ENCODE results near the gene HIVEP3. TPM values are rescaled to one million over a fixed set of nuclear protein-coding genes. Genes with fewer than 3 reads are reported as not detected.

The HIVEP3 gene
- total RNA-seq, 4 donors from 2014 or later: 4.6 to 8.3 (median 6.5) TPM

- Histone ChIP-seq H3K9me3 (no peaks in the 10 kb centered on the region), H3K27me3 (no peaks in the 10 kb centered on the region), H3K36me3 (no peaks in the 10 kb centered on the region), H3K4me1 (peaks cover 0 to 18% (median 3%) of the 10 kb centered on the region in 4 donors), H3K4me3 (no peak overlapping the region), H3K27ac (peak overlapping the region in 1 of 4 donors; percentile 17)
- TF ChIP-seq CTCF (IDR thresholded peaks at IDR 0.05) (no peak), POLR2A (IDR thresholded peaks at IDR 0.05) (no peak)
- no peak for DNase-seq
Observed at GRCh38 chr1:41767534-41768525, 150.9 kb downstream of the HIVEP3 start.

DNA sequence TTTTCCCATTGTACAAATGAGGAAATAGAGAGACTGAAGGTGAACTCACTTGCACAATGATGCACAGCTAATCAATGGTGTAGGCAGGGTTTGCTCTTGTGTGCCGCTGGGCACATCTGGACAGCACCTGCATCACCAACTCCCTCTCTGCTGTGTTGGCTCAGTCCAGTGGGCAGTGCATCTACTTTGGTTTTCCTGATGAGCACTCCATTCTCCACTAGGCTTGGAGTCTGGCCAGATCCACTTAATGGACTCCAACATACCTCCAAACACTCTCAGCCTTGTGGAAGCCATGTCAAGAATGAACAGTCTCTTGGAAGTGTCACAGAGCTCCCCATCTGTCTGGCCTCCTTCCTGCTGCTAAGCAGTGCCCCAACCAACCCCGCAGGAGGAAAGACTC lies 152.2 kb downstream of the HIVEP3 start:
- Histone ChIP-seq H3K4me1 (peaks cover 0 to 18% (median 3%) of the 10 kb centered on the region in 4 donors), H3K27ac (no peak overlapping the region), H3K9me3 (peaks cover 0 to 4% (median 0%) of the 10 kb centered on the region in 4 donors), H3K27me3 (no peaks in the 10 kb centered on the region), H3K4me3 (no peak overlapping the region), H3K36me3 (no peaks in the 10 kb centered on the region)
- no peak for TF ChIP-seq POLR2A (IDR thresholded peaks at IDR 0.05)
- DNase-seq: no peak

DNA sequence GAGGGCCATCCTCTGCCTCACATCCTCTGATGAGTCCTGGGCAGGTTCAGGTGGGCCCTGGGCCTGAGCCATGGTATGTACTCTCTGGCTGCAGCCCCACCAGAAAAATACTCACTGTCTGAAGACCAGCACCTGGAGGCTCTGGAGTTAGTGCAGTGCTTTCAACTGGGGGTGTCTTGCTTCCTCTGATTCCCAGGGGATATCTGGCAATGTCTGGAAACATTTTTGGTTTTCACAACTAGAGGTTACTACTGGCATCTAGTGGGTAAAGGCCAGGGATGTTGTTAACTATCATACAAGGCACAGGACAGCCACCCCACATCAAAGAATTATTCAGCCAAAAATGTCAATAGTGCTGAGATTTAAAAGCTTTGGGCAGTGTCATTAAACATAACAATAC lies 152.7 kb downstream of the HIVEP3 start:
- Histone ChIP-seq H3K27me3 (no peaks in the 10 kb centered on the region), H3K9me3 (peaks cover 0 to 4% (median 0%) of the 10 kb centered on the region in 4 donors), H3K4me1 (peaks cover 0 to 18% (median 3%) of the 10 kb centered on the region in 4 donors), H3K4me3 (no peak overlapping the region), H3K27ac (no peak overlapping the region), H3K36me3 (no peaks in the 10 kb centered on the region)
- TF ChIP-seq POLR2A (IDR thresholded peaks at IDR 0.05) (no peak), CTCF (IDR thresholded peaks at IDR 0.05) (no peak)
- no peak for DNase-seq

DNA sequence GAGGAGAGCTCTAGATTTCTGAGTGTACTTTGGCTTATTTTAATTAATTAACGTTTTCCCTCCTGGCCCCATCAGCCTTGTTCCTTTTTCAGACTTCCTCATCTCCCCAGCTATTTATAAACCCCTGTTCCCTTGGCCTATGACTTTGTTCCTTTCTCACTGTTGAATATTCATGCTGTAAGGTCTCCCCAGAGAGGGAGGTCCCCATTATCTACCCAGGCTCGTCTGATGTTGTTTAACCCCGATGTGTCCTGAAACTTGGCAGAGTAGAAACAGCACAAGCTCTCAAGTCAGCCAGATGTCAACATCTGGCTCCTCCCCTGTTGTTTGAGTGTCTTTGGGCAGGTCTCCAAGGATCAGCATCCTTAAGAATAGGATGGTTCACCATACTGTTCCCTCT lies 153.6 kb downstream of the HIVEP3 start:
- no peak for DNase-seq
- Histone ChIP-seq H3K4me1 (peaks cover 0 to 18% (median 3%) of the 10 kb centered on the region in 4 donors), H3K27ac (no peak overlapping the region), H3K27me3 (no peaks in the 10 kb centered on the region), H3K4me3 (no peak overlapping the region), H3K9me3 (peaks cover 0 to 4% (median 0%) of the 10 kb centered on the region in 4 donors), H3K36me3 (no peaks in the 10 kb centered on the region)
- TF ChIP-seq CTCF (IDR thresholded peaks at IDR 0.05): no peak
- no peak for TF ChIP-seq POLR2A (IDR thresholded peaks at IDR 0.05)

GRCh38 chr1:41764656-41765055 lies 154.1 kb downstream of the HIVEP3 start:
- no peak for DNase-seq
- H3K27ac ChIP-seq: no peak overlapping the region
- H3K27me3 ChIP-seq: no peaks in the 10 kb centered on the region
- no peaks in the 10 kb centered on the region for H3K36me3 ChIP-seq
- H3K4me3 ChIP-seq: no peak overlapping the region
- peaks cover 0 to 4% (median 0%) of the 10 kb centered on the region in 4 donors for H3K9me3 ChIP-seq
- H3K4me1 ChIP-seq: peaks cover 0 to 18% (median 3%) of the 10 kb centered on the region in 4 donors
- TF ChIP-seq POLR2A (IDR thresholded peaks at IDR 0.05): no peak
- TF ChIP-seq CTCF (IDR thresholded peaks at IDR 0.05): no peak

- Histone ChIP-seq H3K4me1 (peaks cover 0 to 18% (median 3%) of the 10 kb centered on the region in 4 donors), H3K36me3 (no peaks in the 10 kb centered on the region), H3K4me3 (no peak overlapping the region), H3K27ac (no peak overlapping the region), H3K27me3 (no peaks in the 10 kb centered on the region), H3K9me3 (peaks cover 0 to 4% (median 0%) of the 10 kb centered on the region in 4 donors)
- no peak for DNase-seq
- no peak for TF ChIP-seq POLR2A (IDR thresholded peaks at IDR 0.05)
- no peak for TF ChIP-seq CTCF (IDR thresholded peaks at IDR 0.05)
Observed at GRCh38 chr1:41762777-41763176, 155.9 kb downstream of the HIVEP3 start.
